Stimulated activated CD4-positive, alpha-beta T cell treated with anti-CD3 and anti-CD28 coated beads, TNF-alpha, amount 100 ng/mL, for 48 hours (primary cell): ENCODE measurements around the gene TCEA2.

Experiments
- DNase-seq, 3 donors: peaks; one replicate each; pipeline ENCODE4 v3.0.0-alpha.2; 2020; ENCODE audit warnings: low read depth in 3 of 3

The TCEA2 gene

DNA sequence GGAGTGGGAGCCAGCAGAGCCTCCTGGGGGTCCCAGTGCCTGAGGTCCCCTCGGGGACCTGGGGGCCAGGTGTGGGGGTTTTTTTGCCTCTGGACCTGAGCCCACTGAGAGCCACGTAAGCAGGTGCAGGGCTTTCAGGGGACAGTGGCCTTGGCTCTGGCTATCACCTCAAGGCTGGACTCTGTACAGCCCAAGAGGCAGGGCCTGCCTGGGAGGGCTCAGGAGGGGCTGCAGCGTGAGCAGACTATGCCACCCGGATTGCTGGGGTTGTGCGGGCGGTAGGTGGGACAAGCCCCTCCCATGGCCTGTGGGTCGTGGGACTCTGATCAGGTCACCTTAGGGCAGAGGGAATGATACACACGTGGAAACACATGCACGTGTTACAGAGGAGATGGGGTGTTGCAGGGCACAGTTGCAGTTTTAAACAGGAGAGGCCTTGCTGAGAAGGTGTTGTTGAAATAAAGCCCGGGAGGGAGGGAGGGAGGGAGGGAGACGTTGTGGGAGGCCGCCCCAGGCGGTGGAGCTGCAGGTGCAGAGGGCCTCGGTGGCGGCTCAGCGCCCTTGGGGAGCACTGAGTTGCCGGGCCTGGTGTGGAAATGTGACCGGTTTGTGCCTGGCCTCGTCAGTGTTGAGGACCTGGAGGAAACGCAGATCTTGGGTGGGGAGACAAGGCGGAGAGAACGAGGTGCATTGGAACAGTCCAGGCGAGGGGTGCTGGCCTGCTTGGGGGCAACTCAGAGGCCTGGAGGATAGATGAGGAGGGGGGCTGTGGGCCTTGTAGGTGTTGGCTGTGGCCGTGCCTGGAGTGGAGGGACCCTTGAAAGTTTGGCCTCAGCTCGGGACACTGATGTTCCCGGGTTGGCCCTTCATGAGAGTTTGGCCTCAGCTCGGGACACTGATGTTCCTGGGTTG is 2.3 kb downstream of the TCEA2 start:
- no peak for DNase-seq

DNA sequence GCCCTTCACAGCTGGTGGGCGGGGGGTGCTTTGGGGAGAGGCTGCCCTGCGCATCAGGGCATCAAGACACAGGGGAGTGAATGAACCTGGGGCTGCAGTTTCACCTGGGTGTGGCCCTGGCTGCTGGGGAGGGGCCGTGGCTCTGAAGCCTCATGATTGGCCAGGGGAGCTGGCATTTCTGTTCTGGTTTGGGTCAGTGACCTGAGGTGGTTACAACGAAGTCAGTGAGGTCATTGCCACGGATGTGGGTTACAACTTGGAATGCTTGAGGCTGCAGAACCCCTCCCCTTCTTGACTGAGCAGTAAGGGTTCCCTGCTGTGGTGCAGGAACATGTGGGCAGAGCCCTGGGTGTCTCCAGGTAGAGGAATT is 3.0 kb downstream of the TCEA2 start:
- peak in 1 of 3 donors; percentile 55 for DNase-seq

DNA sequence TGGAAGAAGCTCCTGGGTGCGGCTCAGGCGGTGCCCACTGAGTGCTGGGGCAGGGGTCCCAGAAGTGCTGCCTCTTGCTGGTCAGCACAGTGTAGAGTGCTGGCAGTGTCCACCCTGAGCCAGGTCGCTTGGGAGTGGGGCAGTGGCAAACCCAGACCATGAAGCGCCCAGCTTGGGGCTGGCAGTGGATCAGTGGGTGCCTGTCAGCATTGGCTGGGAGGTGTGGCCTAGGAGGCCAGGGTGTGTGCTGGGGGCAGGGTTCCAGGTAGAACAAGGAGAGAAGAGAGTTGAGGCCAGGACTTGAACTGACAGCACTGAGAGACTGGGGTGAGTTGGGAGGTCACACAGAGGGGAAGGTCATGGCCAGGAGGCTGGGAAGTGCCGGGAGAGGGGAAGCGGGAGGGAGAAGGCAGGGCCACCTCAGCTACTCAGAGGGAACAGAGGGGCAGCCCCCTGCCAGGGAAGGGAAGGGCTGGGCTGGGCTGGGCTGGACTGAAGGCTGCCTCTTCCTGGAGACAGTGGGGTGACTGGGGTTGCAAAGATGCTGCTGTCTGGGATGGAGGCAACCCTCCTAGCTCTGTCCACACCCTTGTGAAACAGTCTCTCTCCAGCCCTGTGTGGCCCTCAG is 4.1 kb downstream of the TCEA2 start:
- DNase-seq = no peak

DNA sequence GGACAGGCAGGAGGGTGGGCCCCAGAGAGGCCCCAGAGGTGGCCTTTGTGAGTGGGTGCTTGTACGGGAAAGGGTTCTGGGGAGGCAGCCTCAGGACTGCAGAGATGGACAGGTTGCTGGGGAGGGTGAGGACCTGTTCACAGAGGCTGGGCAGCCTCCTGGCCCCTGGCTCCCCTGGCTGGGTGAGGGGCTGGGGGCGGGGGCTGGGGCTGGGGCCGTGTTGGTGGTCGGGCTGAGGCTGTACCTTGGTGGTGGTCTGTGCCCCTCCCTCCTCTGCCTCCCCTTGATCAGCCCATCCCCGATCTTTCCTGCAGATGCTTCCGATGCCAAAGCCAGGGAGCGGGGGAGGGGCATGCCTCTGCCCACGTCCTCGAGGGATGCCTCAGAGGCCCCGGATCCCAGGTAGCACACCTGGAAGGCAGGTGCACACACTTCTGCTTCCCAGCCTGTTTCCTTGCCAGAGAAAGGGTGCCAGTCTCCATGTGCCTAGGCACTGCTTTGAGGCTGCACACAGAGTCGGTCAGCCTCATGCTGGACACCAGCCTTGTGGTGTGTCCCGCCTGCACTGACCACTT is 4.8 kb downstream of the TCEA2 start:
- DNase-seq = no peak

DNA sequence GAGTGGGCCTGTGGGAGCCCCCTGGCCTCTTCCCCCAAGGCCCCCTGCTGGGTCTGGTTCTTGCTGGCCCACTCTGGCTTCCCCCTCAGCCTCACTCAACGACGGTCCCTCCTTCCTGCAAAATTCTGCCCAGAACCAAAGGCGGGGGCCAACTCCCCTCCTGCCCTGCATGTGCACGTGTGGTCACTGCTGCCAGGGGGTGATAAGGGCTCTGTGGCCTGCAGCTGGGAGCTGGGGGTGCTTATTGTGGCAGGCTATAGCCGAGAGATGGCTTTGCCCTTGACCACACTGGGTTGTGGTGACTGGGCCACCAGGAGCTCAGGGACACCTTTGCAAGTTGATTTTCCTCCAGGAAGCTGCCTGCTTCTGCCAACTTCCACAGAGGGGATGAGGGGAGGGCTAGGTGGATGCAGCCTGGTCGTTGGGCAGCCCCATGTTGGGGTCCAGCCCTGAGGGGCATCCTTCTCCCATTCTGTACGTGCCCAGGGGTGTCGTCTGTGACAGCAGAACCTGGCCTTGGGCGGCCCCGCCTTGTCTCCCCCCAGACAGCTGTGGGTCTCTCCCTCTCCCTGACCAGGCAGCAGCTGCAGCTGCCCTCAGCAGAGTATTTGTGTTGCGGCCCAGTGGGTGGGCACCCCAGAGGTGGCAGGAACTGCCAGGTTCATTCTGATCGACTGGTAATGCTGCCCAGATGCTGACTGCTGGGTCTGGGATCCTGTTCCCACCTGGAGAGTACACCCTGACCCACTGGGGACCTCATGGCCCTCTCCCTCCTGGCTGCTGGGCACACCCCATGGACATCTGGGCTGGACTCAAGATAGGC is 5.6 kb downstream of the TCEA2 start:
- no peak for DNase-seq

DNA sequence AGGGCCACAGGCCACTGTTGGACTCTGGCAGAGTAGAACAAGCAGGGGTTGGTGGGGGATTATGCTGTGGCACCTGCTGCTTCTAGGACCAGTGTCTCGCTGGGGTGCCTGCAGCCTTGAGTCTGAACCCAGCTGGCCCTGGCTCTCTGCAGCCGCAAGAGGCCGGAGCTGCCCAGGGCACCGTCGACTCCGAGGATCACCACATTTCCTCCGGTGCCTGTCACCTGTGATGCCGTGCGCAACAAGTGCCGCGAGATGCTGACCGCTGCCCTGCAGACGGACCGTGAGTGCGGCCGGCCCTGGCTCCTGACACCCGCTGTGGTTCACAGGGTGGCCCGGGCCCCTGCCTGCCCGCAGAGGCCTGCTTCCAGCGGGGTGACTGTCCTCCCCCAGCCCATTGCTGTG is 6.2 kb downstream of the TCEA2 start:
- DNase-seq = no peak

DNA sequence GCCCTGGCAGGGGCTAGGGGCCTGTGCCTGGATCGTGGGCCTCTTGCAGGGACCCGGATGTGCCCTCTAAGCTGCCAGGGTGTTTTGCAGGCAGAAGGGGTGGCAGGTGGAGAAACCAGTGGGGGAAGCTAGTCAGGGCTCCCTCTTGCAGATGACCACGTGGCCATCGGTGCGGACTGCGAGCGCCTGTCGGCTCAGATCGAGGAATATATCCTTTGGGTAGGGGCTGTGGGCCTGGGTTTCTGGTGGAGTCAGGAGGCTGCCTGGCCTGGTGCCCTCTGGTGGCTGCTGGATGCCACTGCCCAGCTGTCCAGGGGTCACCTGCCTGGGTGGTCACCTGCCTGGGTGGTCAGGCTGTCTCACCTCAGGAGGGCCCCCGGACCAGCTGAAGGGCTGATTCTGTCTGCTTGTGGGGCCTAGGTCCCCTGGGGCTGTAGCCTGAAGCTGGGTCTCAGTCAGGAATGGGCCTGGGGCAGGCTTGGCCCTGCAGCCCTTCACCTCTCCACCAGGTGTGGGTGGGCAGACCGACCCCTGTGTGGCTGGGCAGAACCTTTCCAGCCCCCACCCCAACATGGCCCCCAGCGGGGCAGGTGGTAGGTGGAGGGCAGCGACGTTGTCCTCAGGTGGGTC is 6.7 kb downstream of the TCEA2 start:
- DNase-seq = no peak

DNA sequence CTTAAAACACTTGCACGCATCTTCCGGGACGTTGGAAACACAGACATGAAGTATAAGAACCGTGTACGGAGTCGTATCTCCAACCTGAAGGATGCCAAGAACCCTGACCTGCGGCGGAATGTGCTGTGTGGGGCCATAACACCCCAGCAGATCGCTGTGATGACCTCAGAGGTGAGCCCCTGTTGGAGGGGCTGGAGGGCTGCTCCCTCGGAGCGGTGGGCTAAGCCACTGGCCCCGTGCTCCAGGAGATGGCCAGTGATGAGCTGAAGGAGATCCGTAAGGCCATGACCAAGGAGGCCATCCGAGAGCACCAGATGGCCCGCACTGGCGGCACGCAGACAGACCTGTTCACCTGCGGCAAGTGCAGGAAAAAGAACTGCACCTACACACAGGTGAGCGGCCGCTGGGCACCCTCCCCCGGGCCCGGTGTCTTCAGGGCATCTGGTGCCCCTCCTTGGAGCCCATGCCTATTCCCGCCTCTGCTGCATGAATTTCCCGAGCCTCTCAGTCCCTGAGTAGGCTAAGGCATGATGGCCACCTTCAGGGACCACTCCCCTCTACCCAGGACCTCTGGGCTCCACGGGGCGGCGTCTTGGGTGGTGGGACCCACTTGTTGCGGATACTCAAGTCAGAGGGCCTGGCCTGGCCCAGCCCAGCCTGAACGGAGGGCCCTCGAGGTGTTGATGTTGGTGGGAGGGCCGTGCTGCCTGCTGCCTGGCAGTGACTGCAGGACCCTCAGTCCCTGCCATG is 7.4 kb downstream of the TCEA2 start:
- no peak for DNase-seq

DNA sequence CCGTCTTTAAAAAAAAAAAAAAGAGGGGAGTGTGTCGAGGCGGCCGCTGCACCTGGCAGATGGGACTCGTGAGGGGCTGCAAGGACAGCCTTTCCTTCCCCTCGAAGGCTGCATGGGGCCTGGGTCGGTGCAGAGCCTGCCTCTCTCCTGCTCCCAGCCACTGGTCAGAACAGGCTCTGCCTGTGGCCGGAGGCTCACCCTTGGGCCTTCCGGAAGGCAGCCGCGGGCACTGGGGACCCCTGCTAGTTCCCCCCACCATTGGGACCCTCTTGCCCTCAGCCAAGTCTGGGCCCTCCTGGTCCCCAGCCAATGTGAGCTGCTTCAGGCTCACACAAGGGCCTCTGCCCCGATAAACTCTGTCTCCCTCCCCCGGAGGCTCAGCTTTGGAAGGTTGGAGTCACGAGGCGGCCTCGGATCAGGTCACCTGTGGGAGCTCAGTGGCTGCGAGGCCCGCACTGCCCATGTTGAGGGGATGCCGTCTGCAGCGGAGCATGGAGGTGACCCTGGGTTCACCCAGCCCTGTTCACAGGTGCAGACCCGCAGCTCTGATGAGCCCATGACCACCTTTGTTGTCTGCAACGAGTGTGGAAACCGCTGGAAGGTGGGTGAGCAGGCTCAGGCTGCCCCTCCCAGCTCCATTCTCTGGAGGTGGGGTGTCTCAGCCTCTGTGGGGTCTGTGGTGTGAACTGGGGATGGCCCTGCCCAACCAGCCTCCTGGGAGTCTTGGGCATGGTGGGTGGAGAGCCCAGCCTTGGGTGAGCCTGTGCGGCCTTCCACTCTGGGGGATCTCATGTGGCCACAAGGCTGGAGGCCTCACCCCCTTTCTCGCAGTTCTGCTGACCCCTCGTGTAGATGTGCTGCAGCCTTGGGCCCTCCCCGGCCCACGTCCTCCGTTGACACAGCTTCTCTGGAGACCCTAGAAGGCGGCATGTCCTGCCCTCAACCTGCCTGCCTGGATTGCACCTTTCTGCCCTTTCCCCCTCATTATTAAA is 8.6 kb downstream of the TCEA2 start:
- DNase-seq = no peak

DNA sequence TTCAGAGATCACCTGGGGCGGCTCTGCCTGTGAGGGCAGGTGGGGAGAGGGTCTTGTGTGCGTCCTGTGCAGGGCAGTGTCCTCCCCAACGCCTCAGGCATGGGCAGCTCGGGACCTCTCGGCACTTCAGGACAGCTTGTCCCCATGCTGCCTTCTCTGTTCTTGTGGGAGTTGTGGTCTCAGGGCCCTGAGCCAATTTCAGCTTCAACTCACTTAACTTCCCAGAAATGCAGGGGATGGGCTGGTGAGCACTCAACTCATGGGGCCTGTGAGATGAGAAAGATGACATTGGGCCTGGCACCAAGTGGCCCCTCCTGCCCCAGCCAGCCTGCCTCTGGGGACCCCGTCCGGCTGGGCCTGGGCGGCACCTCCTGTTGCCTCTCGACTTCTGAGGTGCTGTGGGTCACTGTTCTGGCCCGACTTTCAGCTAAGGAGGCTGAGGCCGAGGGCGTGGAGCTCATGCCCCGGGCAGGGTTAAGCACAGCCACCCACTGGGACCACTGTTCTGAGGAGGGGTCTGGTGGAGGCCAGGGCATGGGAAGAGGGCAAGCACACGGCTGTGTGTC is 9.6 kb downstream of the TCEA2 start:
- DNase-seq = no peak

DNA sequence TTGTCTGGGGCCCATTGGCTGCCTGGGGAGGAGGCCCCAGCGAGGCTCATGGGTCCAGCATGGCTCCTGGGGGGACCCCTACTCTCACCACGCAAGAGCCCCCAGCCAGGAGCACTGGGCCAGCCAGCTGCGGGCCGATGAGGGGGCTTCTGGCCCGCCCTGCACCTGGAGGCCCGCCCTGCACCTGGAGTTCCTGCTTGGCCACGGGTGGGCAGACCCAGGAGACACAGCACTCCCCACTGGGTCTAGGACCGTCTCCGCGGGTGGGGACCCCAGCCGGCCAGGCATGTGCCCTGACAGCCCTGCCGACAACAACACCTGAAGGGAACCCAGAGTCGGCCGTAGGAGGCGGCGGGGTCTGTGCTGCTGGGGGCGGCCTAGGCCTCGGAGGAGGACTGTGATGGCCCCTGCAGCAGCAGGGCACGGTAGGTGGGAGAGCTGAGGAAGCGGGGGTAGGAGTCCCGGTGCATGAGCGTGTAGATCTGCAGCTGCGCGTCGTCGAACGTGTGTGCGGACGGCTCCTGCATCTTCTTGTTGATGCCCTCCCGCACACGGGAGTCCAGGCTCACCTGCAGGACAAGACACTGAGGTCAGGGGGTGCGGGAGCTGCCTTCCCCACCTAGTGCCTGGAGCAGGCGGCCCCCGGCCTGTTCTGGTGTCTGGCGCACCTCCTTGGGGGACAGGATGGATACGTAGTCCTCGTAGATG is 10.6 kb downstream of the TCEA2 start:
- DNase-seq = no peak

DNA sequence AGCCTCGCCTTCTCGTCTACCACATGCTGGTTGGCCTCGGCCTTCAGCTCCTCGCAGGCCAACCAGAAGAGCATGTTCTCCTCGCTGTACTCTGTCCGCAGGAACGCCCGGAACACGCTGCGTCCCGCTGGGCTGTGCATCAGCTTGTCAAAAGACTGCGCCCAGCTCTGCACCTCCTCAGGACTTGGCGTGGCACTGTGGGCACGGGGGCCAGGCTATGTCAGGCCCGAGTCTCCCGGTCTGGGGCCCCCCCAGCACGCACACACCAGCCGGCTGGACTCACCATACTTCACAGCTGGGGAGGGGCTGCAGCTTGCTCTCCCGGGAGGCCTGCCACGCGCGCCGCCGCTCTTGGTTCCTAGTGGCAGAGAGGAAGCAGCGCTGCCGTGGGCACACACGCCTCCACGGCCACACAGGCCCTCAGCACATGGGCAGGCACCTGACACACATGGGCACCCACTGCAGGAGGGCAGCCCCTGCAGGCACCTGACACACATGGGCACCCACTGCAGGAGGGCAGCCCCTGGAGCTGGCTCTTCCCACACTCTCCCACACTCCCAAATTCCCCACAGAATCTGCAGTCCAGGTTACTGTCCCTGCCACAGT is 11.3 kb downstream of the TCEA2 start:
- no peak for DNase-seq

DNA sequence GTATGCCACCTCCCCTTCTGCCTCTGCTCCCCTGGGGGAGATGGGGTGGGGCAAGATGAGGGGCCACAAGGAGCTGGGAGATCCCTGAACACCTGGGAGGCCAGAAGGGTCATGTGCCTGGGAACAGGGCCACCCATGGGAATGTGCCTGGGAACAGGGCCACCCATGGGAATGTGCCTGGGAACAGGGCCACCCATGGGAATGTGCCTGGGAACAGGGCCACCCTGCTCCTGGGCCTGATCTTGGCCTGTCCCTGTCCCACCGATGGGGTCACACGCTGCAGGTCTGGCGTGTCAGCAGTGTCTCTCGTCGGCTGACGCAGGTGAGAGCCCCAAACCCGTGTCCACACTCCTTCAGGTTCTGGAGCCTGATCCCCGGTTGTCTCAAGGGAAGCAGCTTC is 12.0 kb downstream of the TCEA2 start:
- no peak for DNase-seq

DNA sequence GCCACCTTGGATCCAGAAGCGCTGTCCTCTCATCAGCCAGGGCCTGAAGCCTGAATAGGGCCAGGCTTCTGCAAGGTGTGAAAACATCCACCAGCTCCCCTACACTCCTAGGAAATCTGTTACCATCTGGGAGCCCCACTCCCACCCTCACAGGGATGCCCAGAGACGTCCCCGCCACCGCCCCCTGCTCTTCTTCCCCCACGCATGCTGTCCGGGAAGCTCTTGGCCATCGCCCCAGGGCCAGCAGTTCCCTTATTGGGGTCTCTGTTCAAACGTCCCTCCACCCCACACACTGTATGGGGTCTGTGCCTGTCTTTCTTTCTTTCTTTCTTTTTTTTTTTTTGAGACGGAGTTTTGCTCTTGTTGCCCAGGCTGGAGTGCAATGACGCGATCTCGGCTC is 12.6 kb downstream of the TCEA2 start:
- DNase-seq = no peak

DNA sequence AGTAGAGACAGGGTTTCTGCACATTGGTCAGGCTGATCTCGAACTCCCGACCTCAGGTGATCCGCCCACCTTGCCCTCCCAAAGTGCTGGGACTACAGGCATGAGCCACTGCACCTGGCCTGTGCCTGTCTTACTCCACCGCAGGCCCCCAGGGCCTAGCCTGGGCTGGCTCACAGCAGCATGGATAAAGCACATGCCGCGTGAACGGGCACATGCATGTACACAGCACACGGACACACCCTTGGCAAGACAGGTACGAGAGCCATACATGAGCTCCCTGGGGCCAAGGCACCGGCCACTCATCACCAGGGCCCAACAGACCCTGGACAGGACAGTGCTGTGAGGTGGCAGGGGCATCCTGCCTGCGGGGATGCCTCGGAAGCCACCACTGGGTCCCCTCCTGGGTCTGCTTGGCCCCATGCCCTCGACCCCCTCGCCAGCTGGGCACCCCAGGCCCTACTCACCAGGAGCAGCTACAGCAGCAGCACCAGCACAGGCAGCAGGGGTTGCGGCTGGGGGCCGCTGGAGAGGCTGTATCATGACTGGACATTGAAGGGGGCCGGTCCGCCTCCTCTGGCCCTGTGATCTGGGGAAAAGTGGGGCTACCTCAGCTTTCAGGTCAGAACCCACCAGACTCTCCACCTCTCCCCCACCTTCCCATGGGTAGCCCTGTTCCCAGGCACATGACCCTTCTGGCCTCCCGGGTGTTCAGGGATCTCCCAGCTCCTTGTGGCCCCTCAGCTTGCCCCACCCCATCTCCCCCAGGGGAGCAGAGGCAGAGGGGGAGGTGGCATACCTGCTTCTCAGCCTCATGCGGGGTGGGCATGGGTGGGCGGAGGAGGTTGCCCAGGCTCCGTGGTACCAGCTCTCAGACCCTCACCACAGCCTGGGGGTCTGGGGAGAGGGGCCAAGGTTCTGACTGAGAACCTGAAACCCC is 13.3 kb downstream of the TCEA2 start:
- DNase-seq = no peak

DNA sequence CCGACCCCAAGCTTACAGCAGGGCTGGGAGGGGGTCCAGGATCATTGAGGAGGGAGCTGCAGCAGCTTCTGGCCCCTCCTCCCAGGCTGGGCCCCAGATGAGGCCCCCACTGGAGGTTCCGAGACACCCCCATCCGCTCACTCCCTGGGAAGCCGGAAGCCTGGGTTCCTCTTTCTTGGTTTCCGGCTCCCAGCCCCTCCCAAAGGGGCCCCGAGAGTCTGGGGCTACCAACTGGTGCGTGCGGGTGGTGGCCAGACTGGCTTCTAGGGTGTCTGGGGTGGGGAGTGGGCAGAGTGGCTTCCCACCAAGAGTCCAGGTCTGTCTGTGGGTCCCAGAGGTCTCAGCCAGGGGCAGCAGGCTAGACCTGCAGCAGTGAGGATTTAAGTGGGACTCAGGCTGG is 14.1 kb downstream of the TCEA2 start:
- DNase-seq = no peak

DNA sequence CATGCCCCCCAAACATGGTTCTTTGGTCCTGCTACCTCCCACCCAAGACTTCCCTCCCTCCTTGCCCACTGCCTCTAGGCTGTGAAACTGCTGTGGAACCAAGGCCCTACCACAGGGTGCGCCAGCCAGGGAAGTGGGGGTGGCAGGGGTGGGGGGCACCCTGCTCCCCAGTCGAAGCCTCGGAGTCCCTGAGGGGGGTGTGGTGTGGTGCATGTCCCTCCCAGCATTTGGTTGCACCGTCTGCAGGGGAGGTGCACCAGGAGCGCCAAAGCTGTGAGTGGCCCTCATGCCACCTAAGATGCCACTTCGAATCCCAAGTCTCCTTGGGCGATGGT is 14.5 kb downstream of the TCEA2 start:
- DNase-seq = no peak
